T-cell (primary cell): ENCODE data around the gene INTS4. TPM values are rescaled to one million over a fixed set of nuclear protein-coding genes. Genes with fewer than 3 reads are reported as not detected.
"Not testable (repeated sequence)": the region's sequence is repeated elsewhere in the genome, so short reads cannot be mapped to it uniquely, and the experiment has no call there.

Source experiments
- ATAC-seq, 4 experiments: fragments of 200-7000 bp in 3 of 4; fragments of 150-1000 bp in 1 of 4; cut with Tn5 transposase; replicated peaks in 1 of 4; 1 replicate in 3 of 4; 2 replicates in 1 of 4; pipeline ENCODE4 v1.10.0; 2021; ENCODE audit warnings: moderate library complexity in 3 of 4, mild to moderate bottlenecking in 2 of 4, moderate number of reproducible peaks in 1 of 4
- CTCF ChIA-PET, 2 donors: fragments of 300-600 bp; sonication (Branson Sonifier 250); formaldehyde crosslinking; loops; one replicate each; lab custom pipeline; 2022; ENCODE audit warnings: antibody characterized with exemption in 2 of 2; lab: Charles Lee
- POLR2A ChIA-PET, 2 donors: fragments of 300-600 bp; sonication (Branson Sonifier 250); formaldehyde crosslinking; loops; one replicate each; lab custom pipeline; 2022; ENCODE audit warnings: antibody characterized with exemption in 2 of 2; lab: Charles Lee
- DNase-seq, 35 experiments: peaks; one replicate each; pipeline versions ENCODE4 v3.0.0 to v3.0.0-alpha.2; 2013 to 2023
- H3K27ac ChIP-seq: one replicate; pipeline ENCODE4 v1.5.1; 2013; ENCODE audit warnings: low read length
- H3K27me3 ChIP-seq, 2 experiments: replicated peaks in 1 of 2; 1 replicate in 1 of 2; 2 replicates in 1 of 2; pipeline versions ENCODE4 v1.6.1 to v1.7.0; 2013; ENCODE audit warnings: low read length in 1 of 2, mixed read lengths in 1 of 2; ENCODE audit not compliant: control insufficient read depth in 2 of 2, insufficient read depth in 2 of 2; ENCODE audit errors: extremely low read depth in 1 of 2
- H3K36me3 ChIP-seq, 2 donors: 1 replicate in 1 of 2; 2 replicates in 1 of 2; pipeline versions ENCODE4 v1.6.1 to v1.7.0; 2013; ENCODE audit warnings: low read length in 1 of 2; ENCODE audit not compliant: control insufficient read depth in 2 of 2, insufficient read depth in 1 of 2; ENCODE audit errors: extremely low read depth in 1 of 2
- H3K4me1 ChIP-seq, 2 experiments: 1 replicate in 1 of 2; 2 replicates in 1 of 2; pipeline versions ENCODE4 v1.6.1 to v1.7.0; 2013; ENCODE audit warnings: low read length in 2 of 2, mixed read lengths in 1 of 2; ENCODE audit not compliant: insufficient read depth in 2 of 2, control insufficient read depth in 1 of 2; ENCODE audit errors: extremely low read depth in 1 of 2
- H3K4me3 ChIP-seq, 2 donors: 1 replicate in 1 of 2; 2 replicates in 1 of 2; pipeline versions ENCODE4 v1.5.1 to v1.7.0; 2013; ENCODE audit warnings: mild to moderate bottlenecking in 2 of 2, low read length in 1 of 2, moderate library complexity in 1 of 2; ENCODE audit not compliant: control insufficient read depth in 1 of 2; ENCODE audit errors: extremely low read depth in 1 of 2
- H3K9me3 ChIP-seq: 2 replicates; pipeline ENCODE4 v1.7.0; 2013
- H3K27ac Mint-ChIP-seq, 2 donors: one replicate each; pipeline ENCODE4 v1.8.0; 2020 to 2021; ENCODE audit warnings: mild to moderate bottlenecking in 2 of 2, mixed read lengths in 2 of 2
- H3K27me3 Mint-ChIP-seq, 2 donors: one replicate each; pipeline ENCODE4 v1.8.0; 2021 to 2022; ENCODE audit warnings: mixed read lengths in 2 of 2
- H3K36me3 Mint-ChIP-seq: one replicate; pipeline ENCODE4 v1.8.0; 2021; ENCODE audit warnings: mixed read lengths
- H3K4me1 Mint-ChIP-seq, 3 donors: one replicate each; pipeline ENCODE4 v1.8.0; 2020 to 2022; ENCODE audit warnings: mixed read lengths in 3 of 3, mild to moderate bottlenecking in 1 of 3
- H3K4me3 Mint-ChIP-seq, 3 donors: one replicate each; pipeline ENCODE4 v1.8.0; 2020 to 2022; ENCODE audit warnings: mild to moderate bottlenecking in 3 of 3, mixed read lengths in 3 of 3, moderate library complexity in 3 of 3
- H3K9me3 Mint-ChIP-seq, 3 donors: one replicate each; pipeline ENCODE4 v1.8.0; 2020 to 2022; ENCODE audit warnings: mixed read lengths in 3 of 3
- WGBS: methylation state at CpG from one replicate; pipeline ENCODE4 v1.1.5; 2013; ENCODE audit warnings: missing lambda C conversion rate; ENCODE audit not compliant: insufficient coverage; 5-methylcytosine and 5-hydroxymethylcytosine counted together
- total RNA-seq, 35 experiments: library from RNA in 6 of 35; stranded (reverse) in 6 of 35; fragments of 120-200 nt in 1 of 35; gene quantifications; one replicate each; pipeline versions ENCODE4 v1.2.1 to v1.2.4 and lab custom pipeline; 2013 to 2026

The INTS4 gene
- total RNA-seq, 5 donors from 2014 or later (not counting 1 experiment from before 2014, with no cell fraction given): 57.5 to 79.2 (median 62.6) TPM

- H3K9me3 Mint-ChIP-seq, H3K4me1 ChIP-seq, H3K9me3 ChIP-seq, H3K36me3 ChIP-seq, H3K4me3 ChIP-seq, H3K27ac Mint-ChIP-seq, H3K27me3 Mint-ChIP-seq, H3K4me1 Mint-ChIP-seq, CTCF ChIA-PET, H3K27me3 ChIP-seq, ATAC-seq, H3K27ac ChIP-seq, POLR2A ChIA-PET, DNase-seq, H3K4me3 Mint-ChIP-seq: not testable (repeated sequence)
- peaks cover 41% of the 10 kb centered on the region for H3K36me3 Mint-ChIP-seq
- no CpG with 5 or more reads among the region's 2 CpGs for WGBS
Observed at GRCh38 chr11:77917713-77918112, 76.8 kb downstream of the INTS4 start.

- H3K4me1 Mint-ChIP-seq, POLR2A ChIA-PET, H3K9me3 ChIP-seq, CTCF ChIA-PET, H3K4me1 ChIP-seq, H3K4me3 Mint-ChIP-seq, H3K27ac ChIP-seq, H3K27me3 Mint-ChIP-seq, DNase-seq, ATAC-seq, H3K9me3 Mint-ChIP-seq, H3K27ac Mint-ChIP-seq, H3K4me3 ChIP-seq, H3K27me3 ChIP-seq: not testable (repeated sequence)
- WGBS: 93% methylated on average over 3 of the region's 4 CpGs
- peaks cover 53% of the 10 kb centered on the region for H3K36me3 Mint-ChIP-seq
- H3K36me3 ChIP-seq: peaks cover 0 to 15% of the 10 kb centered on the region in 2 donors
Observed at GRCh38 chr11:77914307-77914791, 80.1 kb downstream of the INTS4 start.

- H3K27me3 Mint-ChIP-seq: not testable (repeated sequence)
Observed at GRCh38 chr11:77913608-77914306, 80.7 kb downstream of the INTS4 start.

GRCh38 chr11:77910828-77911227 lies 83.6 kb downstream of the INTS4 start:
- peaks cover 58% of the 10 kb centered on the region for H3K36me3 Mint-ChIP-seq
- DNase-seq, H3K4me1 Mint-ChIP-seq, H3K27ac ChIP-seq, H3K4me3 ChIP-seq, H3K4me3 Mint-ChIP-seq, H3K9me3 ChIP-seq, POLR2A ChIA-PET, H3K27me3 ChIP-seq, H3K4me1 ChIP-seq, H3K27me3 Mint-ChIP-seq, H3K27ac Mint-ChIP-seq, CTCF ChIA-PET, ATAC-seq, H3K9me3 Mint-ChIP-seq: not testable (repeated sequence)
- peaks cover 5 to 34% of the 10 kb centered on the region in 2 donors for H3K36me3 ChIP-seq
- WGBS: 100% methylated on average over 1 of the region's 6 CpGs

More at GRCh38 chr11:77913608-77914306, 80.7 kb downstream of the INTS4 start:
- H3K27ac ChIP-seq, H3K4me1 Mint-ChIP-seq, POLR2A ChIA-PET, H3K4me3 Mint-ChIP-seq, H3K9me3 Mint-ChIP-seq, H3K4me3 ChIP-seq, H3K4me1 ChIP-seq, H3K9me3 ChIP-seq, H3K27me3 ChIP-seq, ATAC-seq, DNase-seq: not testable (repeated sequence)
- CTCF ChIA-PET: interaction anchor here in 1 of 2 donors (0.7 kb wide), 1 partner anchor 36 kb away, joined by 6 read pairs; no protein-coding TSS in a partner anchor
- WGBS: no CpG with 5 or more reads among the region's 4 CpGs
- Mint-ChIP-seq H3K27ac (peak overlapping the region in 1 of 2 donors; percentile 8), H3K36me3 (peaks cover 57% of the 10 kb centered on the region)
- H3K36me3 ChIP-seq: peaks cover 0 to 20% of the 10 kb centered on the region in 2 donors

GRCh38 chr11:77909277-77909676 lies 85.2 kb downstream of the INTS4 start:
- no peak overlapping the region for H3K27ac Mint-ChIP-seq
- ChIA-PET CTCF (interaction anchor here in 1 of 2 donors (0.6 kb wide), 1 partner anchor 268 kb away, joined by 3 read pairs; no protein-coding TSS in a partner anchor), POLR2A (no interaction called here)
- H3K36me3 Mint-ChIP-seq: peaks cover 52% of the 10 kb centered on the region
- no peak overlapping the region for H3K4me3 Mint-ChIP-seq
- DNase-seq: no peak
- Histone ChIP-seq H3K4me3 (no peak overlapping the region), H3K9me3 (no peaks in the 10 kb centered on the region), H3K36me3 (peaks cover 5 to 37% of the 10 kb centered on the region in 2 donors), H3K27ac (no peak overlapping the region), H3K4me1 (no peaks in the 10 kb centered on the region), H3K27me3 (no peaks in the 10 kb centered on the region)
- H3K9me3 Mint-ChIP-seq: no peaks in the 10 kb centered on the region
- no peaks in the 10 kb centered on the region for H3K27me3 Mint-ChIP-seq
- ATAC-seq: no peak
- no CpG with 5 or more reads among the region's 2 CpGs for WGBS
- no peaks in the 10 kb centered on the region for H3K4me1 Mint-ChIP-seq

- Mint-ChIP-seq H3K27me3 (no peaks in the 10 kb centered on the region), H3K9me3 (no peaks in the 10 kb centered on the region), H3K4me3 (no peak overlapping the region), H3K27ac (no peak overlapping the region), H3K4me1 (no peaks in the 10 kb centered on the region), H3K36me3 (peaks cover 50% of the 10 kb centered on the region)
- DNase-seq (no peak), ATAC-seq (no peak)
- H3K9me3 ChIP-seq: no peaks in the 10 kb centered on the region
- no peak overlapping the region for H3K27ac ChIP-seq
- WGBS: no CpG with 5 or more reads among the region's 2 CpGs
- ChIA-PET POLR2A (no interaction called here), CTCF (interaction anchor here in 1 of 2 donors (0.6 kb wide), 1 partner anchor 267 kb away, joined by 3 read pairs; no protein-coding TSS in a partner anchor)
- H3K4me3 ChIP-seq: no peak overlapping the region
- H3K4me1 ChIP-seq: no peaks in the 10 kb centered on the region
- no peaks in the 10 kb centered on the region for H3K27me3 ChIP-seq
- H3K36me3 ChIP-seq: peaks cover 5 to 37% of the 10 kb centered on the region in 2 donors
Observed at GRCh38 chr11:77908835-77909234, 85.6 kb downstream of the INTS4 start.
